WERI-Rb-1 (cell line): ENCODE data around the gene ADAM22.

ENCODE experiments used
- DNase-seq: peaks from one replicate; pipeline ENCODE4 v3.0.0-alpha.2; 2020
- H3K27ac ChIP-seq: fragments of 250-450 bp; sonication (Bioruptor Pico); 2 replicates; pipeline ENCODE4 v1.5.1; 2020; ENCODE audit warnings: mild to moderate bottlenecking, moderate library complexity
- H3K27me3 ChIP-seq: fragments of 250-450 bp; sonication (Bioruptor Pico); 2 replicates; pipeline ENCODE4 v1.5.1; 2021; ENCODE audit warnings: mild to moderate bottlenecking, low read depth, moderate library complexity; ENCODE audit not compliant: insufficient read depth, severe bottlenecking
- H3K36me3 ChIP-seq: fragments of 250-450 bp; sonication (Bioruptor Pico); 2 replicates; pipeline ENCODE4 v1.5.1; 2020; ENCODE audit warnings: mild to moderate bottlenecking, moderate library complexity
- H3K4me3 ChIP-seq: 2 replicates; pipeline ENCODE4 v1.5.1; 2011; ENCODE audit warnings: low read depth, mild to moderate bottlenecking, control low read depth, low read length
- H3K9me3 ChIP-seq: fragments of 250-450 bp; sonication (Bioruptor Pico); 2 replicates; pipeline ENCODE4 v1.5.1; 2021; ENCODE audit warnings: mild to moderate bottlenecking, moderate library complexity; ENCODE audit not compliant: severe bottlenecking
- TF ChIP-seq, protein P1 (sequence below): IDR thresholded peaks from 2 replicates; pipeline ENCODE4 v1.5.1; 2011; ENCODE audit warnings: low read depth, mild to moderate bottlenecking, control low read depth, inconsistent platforms, low read length

ADAM22 gene

DNA sequence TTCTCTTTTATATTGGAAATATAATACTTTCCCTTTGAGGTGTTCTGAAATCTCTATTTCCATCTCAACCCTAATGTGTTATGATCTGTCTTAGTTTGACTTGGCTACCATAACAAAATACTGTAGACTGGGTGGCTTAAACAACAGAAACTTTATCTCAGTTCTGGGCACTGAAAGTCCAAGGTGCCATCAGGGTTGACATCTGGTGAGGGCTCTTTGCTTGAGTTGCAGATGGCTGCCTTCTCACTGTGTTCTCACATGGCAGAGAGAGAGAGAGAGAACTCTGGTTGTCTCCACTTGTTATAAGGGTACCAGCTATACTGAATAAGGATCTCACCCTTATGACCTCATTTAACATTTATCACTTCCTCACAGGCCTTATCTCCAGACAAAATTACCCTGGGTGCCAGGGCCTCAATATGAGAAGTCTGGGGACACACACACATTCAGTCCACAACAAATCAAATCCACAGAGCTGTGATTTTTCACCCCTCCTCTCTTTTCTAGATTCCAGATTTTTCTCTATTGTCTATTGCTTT is 181.3 kb downstream of the ADAM22 start:
- Histone ChIP-seq H3K9me3 (no peaks in the 10 kb centered on the region), H3K4me3 (no peak overlapping the region), H3K27ac (no peak overlapping the region), H3K27me3 (no peaks in the 10 kb centered on the region), H3K36me3 (no peaks in the 10 kb centered on the region)
- TF ChIP-seq, protein P1, sequence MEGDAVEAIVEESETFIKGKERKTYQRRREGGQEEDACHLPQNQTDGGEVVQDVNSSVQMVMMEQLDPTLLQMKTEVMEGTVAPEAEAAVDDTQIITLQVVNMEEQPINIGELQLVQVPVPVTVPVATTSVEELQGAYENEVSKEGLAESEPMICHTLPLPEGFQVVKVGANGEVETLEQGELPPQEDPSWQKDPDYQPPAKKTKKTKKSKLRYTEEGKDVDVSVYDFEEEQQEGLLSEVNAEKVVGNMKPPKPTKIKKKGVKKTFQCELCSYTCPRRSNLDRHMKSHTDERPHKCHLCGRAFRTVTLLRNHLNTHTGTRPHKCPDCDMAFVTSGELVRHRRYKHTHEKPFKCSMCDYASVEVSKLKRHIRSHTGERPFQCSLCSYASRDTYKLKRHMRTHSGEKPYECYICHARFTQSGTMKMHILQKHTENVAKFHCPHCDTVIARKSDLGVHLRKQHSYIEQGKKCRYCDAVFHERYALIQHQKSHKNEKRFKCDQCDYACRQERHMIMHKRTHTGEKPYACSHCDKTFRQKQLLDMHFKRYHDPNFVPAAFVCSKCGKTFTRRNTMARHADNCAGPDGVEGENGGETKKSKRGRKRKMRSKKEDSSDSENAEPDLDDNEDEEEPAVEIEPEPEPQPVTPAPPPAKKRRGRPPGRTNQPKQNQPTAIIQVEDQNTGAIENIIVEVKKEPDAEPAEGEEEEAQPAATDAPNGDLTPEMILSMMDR: no peak
- DNase-seq: no peak

DNA sequence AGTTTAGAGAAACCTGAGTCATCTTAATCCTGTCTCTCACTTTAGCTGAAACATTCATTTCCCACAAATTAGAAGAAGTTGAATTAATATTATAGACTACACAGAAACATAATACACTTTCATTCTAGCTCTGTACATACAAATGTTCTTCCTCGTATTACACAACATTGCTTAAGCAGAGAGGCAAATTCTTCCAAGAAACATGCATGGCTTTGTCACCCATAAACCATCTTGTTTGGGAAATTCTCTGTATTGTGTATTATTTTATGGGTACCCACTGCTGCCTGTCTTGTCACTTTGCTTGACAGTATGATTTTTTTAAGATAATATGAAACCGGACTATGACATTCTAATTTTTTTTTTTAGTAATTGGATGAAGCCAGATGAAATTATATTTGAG is 181.8 kb downstream of the ADAM22 start:
- no peak overlapping the region for H3K4me3 ChIP-seq
- no peaks in the 10 kb centered on the region for H3K27me3 ChIP-seq
- no peaks in the 10 kb centered on the region for H3K9me3 ChIP-seq
- no peak for DNase-seq
- H3K27ac ChIP-seq: no peak overlapping the region
- no peaks in the 10 kb centered on the region for H3K36me3 ChIP-seq
- TF ChIP-seq, protein P1: no peak

DNA sequence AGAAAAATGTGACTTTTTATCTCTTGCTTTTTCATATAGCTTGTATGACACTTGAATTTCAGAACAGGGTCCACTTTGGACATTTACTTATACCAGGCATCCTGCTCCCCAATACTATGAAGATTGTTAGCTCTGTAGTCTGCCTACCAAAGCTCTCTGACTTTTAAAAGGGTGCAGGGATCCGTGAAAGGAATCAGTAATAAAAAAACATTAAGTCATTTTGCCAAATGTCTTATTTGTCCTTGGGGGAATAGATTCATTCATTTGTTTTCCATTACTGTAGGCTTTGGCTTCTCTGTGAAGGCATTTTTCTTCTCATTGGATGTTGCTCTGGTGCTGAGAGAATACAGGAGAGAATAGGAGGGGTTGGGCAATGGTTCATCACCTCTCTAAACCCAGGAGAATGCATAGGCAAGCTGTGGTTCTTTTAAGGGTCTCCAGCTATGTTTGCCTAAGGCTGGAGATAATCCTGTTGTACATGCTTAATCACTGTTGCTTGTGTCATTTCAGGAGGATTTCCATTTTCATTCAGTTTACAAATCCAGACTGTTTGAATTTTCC is 182.3 kb downstream of the ADAM22 start:
- no peaks in the 10 kb centered on the region for H3K36me3 ChIP-seq
- no peak overlapping the region for H3K4me3 ChIP-seq
- TF ChIP-seq, protein P1: no peak
- H3K27me3 ChIP-seq: no peaks in the 10 kb centered on the region
- no peak for DNase-seq
- H3K9me3 ChIP-seq: no peaks in the 10 kb centered on the region
- H3K27ac ChIP-seq: no peak overlapping the region

DNA sequence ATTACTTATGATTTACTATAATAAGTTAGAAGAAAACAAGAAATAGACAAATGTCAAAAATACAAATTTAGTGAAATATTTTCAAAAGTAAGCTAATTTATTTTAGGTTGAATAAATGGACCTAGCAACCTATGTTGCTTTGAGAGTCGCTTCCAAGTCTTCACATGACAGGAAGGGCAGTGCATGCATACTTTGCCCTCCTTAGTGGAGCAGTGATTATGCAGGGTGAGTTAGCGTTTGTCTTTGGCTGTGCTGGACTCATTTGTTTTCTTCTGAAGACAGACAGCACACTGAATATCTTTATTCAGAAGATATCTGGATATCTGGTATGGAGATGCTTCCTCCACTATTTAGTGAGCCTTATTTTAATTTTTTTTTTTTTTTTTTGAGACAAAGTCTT is 183.3 kb downstream of the ADAM22 start:
- TF ChIP-seq, protein P1: no peak
- Histone ChIP-seq H3K36me3 (no peaks in the 10 kb centered on the region), H3K27ac (no peak overlapping the region), H3K27me3 (no peaks in the 10 kb centered on the region), H3K9me3 (no peaks in the 10 kb centered on the region), H3K4me3 (no peak overlapping the region)
- no peak for DNase-seq

DNA sequence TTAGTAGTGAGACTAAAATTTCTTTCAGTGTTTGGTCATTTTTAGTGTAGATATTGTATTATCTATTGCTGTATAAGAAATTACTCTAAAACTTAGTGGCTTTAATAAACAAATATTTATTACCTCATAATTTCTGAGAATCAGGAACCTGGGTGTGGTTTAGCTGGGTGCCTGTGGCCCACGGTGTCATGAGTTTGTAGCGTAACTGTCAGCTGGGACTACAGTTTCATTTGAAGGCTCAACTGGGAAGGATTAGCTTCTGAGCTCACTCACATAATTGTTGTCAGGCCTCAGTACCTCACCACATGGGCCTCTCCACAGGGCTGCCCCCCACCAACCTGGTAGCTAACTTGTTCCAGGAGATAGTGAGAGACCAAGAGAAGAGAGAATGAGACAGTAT is 187.3 kb downstream of the ADAM22 start:
- TF ChIP-seq, protein P1: no peak
- no peak overlapping the region for H3K27ac ChIP-seq
- H3K27me3 ChIP-seq: no peaks in the 10 kb centered on the region
- peak; percentile 10 for DNase-seq
- no peaks in the 10 kb centered on the region for H3K36me3 ChIP-seq
- H3K9me3 ChIP-seq: no peaks in the 10 kb centered on the region
- H3K4me3 ChIP-seq: no peak overlapping the region

DNA sequence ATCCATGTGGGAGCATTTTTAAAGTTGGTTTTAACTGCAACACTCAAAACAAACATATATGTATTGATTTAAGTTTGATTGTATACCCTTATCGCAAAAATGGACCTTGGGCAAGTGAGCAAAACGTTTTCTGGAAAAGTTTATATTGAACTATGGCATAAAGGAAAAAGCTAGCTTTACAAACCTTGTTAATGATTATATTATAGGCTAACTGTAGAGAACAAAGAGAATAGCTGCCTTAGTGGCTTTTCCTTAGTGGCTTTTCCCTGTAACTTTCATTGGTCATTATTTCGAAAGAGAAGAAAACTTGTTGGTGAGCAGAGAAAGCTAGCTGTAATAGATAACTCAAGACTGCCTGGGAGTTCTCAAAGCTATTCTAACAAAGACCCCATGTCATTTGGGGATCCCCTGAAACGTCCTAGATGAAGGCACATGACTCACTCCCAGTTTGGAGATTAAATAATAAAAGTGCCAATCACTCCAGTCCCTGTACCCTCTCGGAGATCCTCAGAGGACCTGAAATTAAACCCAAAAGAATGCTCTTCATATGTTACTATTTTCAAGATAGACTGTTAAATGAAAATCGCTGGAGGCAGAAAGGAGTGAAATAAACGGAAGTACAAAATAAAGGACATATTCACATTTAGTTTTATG is 193.7 kb downstream of the ADAM22 start:
- Histone ChIP-seq H3K36me3 (no peaks in the 10 kb centered on the region), H3K4me3 (no peak overlapping the region), H3K27ac (no peak overlapping the region), H3K27me3 (no peaks in the 10 kb centered on the region), H3K9me3 (no peaks in the 10 kb centered on the region)
- TF ChIP-seq, protein P1: no peak
- DNase-seq: no peak
